Spleen (tissue), 7 donors: ENCODE measurements around the gene MESP2.

Source experiments
- POLR2A ChIP-seq, 3 donors: fragments of 450-650 bp; IDR thresholded peaks; one replicate each; pipeline ENCODE4 v1.5.1; 2017; ENCODE audit warnings: antibody characterized with exemption in 3 of 3, mild to moderate bottlenecking in 1 of 3
- POLR2AphosphoS5 ChIP-seq, 3 donors: sonication (generic); formaldehyde crosslinking; IDR thresholded peaks; one replicate each; pipeline ENCODE4 v1.5.1; 2017; ENCODE audit warnings: antibody characterized with exemption in 3 of 3
- TF ChIP-seq, protein P1 (sequence below), 11 experiments: fragments of 200-600 bp in 7 of 11; fragments of 450-650 bp in 4 of 11; sonication (generic) in 4 of 11; IDR thresholded peaks in 8 of 11; conservative IDR thresholded peaks in 3 of 11; 1 replicate in 7 of 11; 2 replicates in 4 of 11; pipeline versions ENCODE4 v1.4.0 to v1.8.0; 2016 to 2021; ENCODE audit warnings: antibody characterized with exemption in 11 of 11, inconsistent platforms in 4 of 11, mild to moderate bottlenecking in 1 of 11
- donor health status: DM: no; HTN: no; CAD: no; lungs with moderate emphysema.
- donor health status: DM: no; HTN: no; CAD: no.
- donor health status: DM: no; HTN: no; CAD: no.

DNA sequence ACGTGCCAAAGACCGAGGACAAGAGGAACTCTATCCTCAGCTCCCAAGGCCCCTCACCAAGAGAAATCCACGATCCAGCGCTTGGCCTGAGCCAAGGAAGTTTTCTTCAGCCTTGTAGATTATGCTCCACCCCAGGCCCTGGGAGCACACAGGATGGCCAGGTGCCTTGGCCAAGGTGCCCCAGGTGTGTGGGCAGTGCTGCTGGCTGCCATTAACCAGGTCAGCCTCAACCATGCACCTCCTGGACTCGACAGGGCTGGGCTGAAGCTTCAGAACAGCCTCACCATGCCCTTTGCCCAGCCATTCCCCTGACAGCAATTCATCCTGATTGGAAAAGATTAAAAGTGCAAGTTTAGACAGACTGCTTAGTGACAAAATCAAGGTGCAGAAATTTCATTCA, 14.2 kb upstream of the MESP2 start:
- TF ChIP-seq POLR2AphosphoS5 (IDR thresholded peaks at IDR 0.05) (no peak), POLR2A (IDR thresholded peaks at IDR 0.05) (no peak)
- TF ChIP-seq, protein P1, sequence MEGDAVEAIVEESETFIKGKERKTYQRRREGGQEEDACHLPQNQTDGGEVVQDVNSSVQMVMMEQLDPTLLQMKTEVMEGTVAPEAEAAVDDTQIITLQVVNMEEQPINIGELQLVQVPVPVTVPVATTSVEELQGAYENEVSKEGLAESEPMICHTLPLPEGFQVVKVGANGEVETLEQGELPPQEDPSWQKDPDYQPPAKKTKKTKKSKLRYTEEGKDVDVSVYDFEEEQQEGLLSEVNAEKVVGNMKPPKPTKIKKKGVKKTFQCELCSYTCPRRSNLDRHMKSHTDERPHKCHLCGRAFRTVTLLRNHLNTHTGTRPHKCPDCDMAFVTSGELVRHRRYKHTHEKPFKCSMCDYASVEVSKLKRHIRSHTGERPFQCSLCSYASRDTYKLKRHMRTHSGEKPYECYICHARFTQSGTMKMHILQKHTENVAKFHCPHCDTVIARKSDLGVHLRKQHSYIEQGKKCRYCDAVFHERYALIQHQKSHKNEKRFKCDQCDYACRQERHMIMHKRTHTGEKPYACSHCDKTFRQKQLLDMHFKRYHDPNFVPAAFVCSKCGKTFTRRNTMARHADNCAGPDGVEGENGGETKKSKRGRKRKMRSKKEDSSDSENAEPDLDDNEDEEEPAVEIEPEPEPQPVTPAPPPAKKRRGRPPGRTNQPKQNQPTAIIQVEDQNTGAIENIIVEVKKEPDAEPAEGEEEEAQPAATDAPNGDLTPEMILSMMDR (IDR thresholded peaks at IDR 0.05 in 8 of 11, conservative IDR thresholded peaks at IDR 0.05 in 3 of 11) = no peak
